Coronary artery (tissue), 2 donors: Measurements from ENCODE around the gene MIGA2.

ENCODE experiments used
- DNase-seq: peaks from one replicate; pipeline ENCODE4 v3.0.0-alpha.2; 2017; ENCODE audit warnings: low spot score
- H3K27ac ChIP-seq, 2 donors: fragments of 200-600 bp; sonication (generic); one replicate each; pipeline ENCODE4 v1.5.1; 2016 to 2019
- H3K4me3 ChIP-seq: fragments of 200-600 bp; sonication (generic); 2 replicates; pipeline ENCODE4 v1.5.1; 2016; ENCODE audit warnings: mild to moderate bottlenecking, moderate library complexity
- CTCF ChIP-seq: fragments of 200-600 bp; sonication (generic); IDR thresholded peaks from one replicate; pipeline ENCODE4 v1.5.1; 2019; ENCODE audit warnings: antibody characterized with exemption

The MIGA2 gene

GRCh38 chr9:129073404-129073803, 37.0 kb downstream of the MIGA2 start:
- no peak for TF ChIP-seq CTCF
- DNase-seq = no peak
- Histone ChIP-seq H3K4me3 (no peak overlapping the region), H3K27ac (no peak overlapping the region)

- H3K4me3 ChIP-seq = no peak overlapping the region
- no peak for TF ChIP-seq CTCF
- no peak overlapping the region for H3K27ac ChIP-seq
- no peak for DNase-seq
These were observed 37.7 kb downstream of the MIGA2 start for GRCh38 chr9:129074106-129074505.

GRCh38 chr9:129075996-129076639, 39.7 kb downstream of the MIGA2 start:
- no peak overlapping the region for H3K27ac ChIP-seq
- DNase-seq = no peak
- H3K4me3 ChIP-seq = no peak overlapping the region
- no peak for TF ChIP-seq CTCF

- DNase-seq = no peak
- Histone ChIP-seq H3K27ac (no peak overlapping the region), H3K4me3 (no peak overlapping the region)
- TF ChIP-seq CTCF = no peak
These were observed 40.2 kb downstream of the MIGA2 start for GRCh38 chr9:129076640-129077037.

- no peak for TF ChIP-seq CTCF
- no peak overlapping the region for H3K4me3 ChIP-seq
- no peak for DNase-seq
- no peak overlapping the region for H3K27ac ChIP-seq
These were observed 40.8 kb downstream of the MIGA2 start for GRCh38 chr9:129077236-129077635.

GRCh38 chr9:129078691-129079503, 42.5 kb downstream of the MIGA2 start:
- DNase-seq = no peak
- H3K27ac ChIP-seq = no peak overlapping the region
- H3K4me3 ChIP-seq = no peak overlapping the region
- no peak for TF ChIP-seq CTCF

- TF ChIP-seq CTCF = no peak
- H3K4me3 ChIP-seq = peak overlapping the region; percentile 81
- DNase-seq = no peak
- no peak overlapping the region for H3K27ac ChIP-seq
These were observed 43.4 kb downstream of the MIGA2 start for GRCh38 chr9:129079829-129080228.
